PC-9 (cell line): ENCODE data around the gene ACACA. TPM values are rescaled to one million over a fixed set of nuclear protein-coding genes. Genes with fewer than 3 reads are reported as not detected.

Experiments
- BruUV-seq: library from RNA; stranded (reverse); fragments of 400-500 nt; replicated peaks from 2 replicates; lab custom pipeline; 2021; lab: Mats Ljungman, UMichigan
- CTCF ChIA-PET: fragments of 300-600 bp; sonication (Branson Sonifier 250); formaldehyde crosslinking; loops from one replicate; lab custom pipeline; 2022; ENCODE audit warnings: antibody characterized with exemption; lab: Charles Lee
- POLR2A ChIA-PET: fragments of 300-600 bp; sonication (Branson Sonifier 250); formaldehyde crosslinking; loops from one replicate; lab custom pipeline; 2022; ENCODE audit warnings: antibody characterized with exemption; ENCODE audit not compliant: unreplicated experiment; lab: Charles Lee
- DNase-seq, 2 experiments: peaks; one replicate each; pipeline versions ENCODE4 v3.0.0 to v3.0.0-alpha.2; 2015 to 2022; ENCODE audit warnings: mixed read lengths in 1 of 2
- H2AFZ ChIP-seq: fragments of 200-600 bp; sonication (generic); 2 replicates; pipeline ENCODE4 v1.8.1; 2017; ENCODE audit warnings: antibody characterized with exemption
- H3F3A ChIP-seq: fragments of 200-600 bp; sonication (generic); 2 replicates; pipeline ENCODE4 v1.8.1; 2017; ENCODE audit warnings: antibody characterized with exemption, mild to moderate bottlenecking, low read depth; ENCODE audit not compliant: insufficient read depth
- H3K27ac ChIP-seq: fragments of 200-600 bp; sonication (generic); 2 replicates; pipeline ENCODE4 v1.6.1; 2016; ENCODE audit warnings: mixed run types
- H3K27me3 ChIP-seq: fragments of 200-600 bp; sonication (generic); 2 replicates; pipeline ENCODE4 v1.6.1; 2016; ENCODE audit warnings: low read depth, mixed run types; ENCODE audit not compliant: insufficient read depth
- H3K36me3 ChIP-seq: fragments of 200-600 bp; sonication (generic); 2 replicates; pipeline ENCODE4 v1.6.1; 2016; ENCODE audit warnings: low read depth, mixed run types
- H3K4me1 ChIP-seq: fragments of 200-600 bp; sonication (generic); replicated peaks from 2 replicates; pipeline ENCODE4 v1.6.1; 2016; ENCODE audit warnings: mixed run types; ENCODE audit not compliant: insufficient read depth
- H3K4me2 ChIP-seq: fragments of 200-600 bp; sonication (generic); 2 replicates; pipeline ENCODE4 v1.6.1; 2017; ENCODE audit warnings: mixed run types
- H3K4me3 ChIP-seq: fragments of 200-600 bp; sonication (generic); 2 replicates; pipeline ENCODE4 v1.6.1; 2016; ENCODE audit warnings: mixed run types
- H3K79me2 ChIP-seq: fragments of 200-600 bp; sonication (generic); 2 replicates; pipeline ENCODE4 v1.6.1; 2017; ENCODE audit warnings: low read depth, mixed run types
- H3K9me2 ChIP-seq: fragments of 200-600 bp; sonication (generic); 2 replicates; pipeline ENCODE4 v1.8.1; 2017; ENCODE audit warnings: mild to moderate bottlenecking; ENCODE audit not compliant: insufficient read depth
- H3K9me3 ChIP-seq: fragments of 200-600 bp; sonication (generic); 2 replicates; pipeline ENCODE4 v1.8.1; 2016; ENCODE audit warnings: low read depth; ENCODE audit not compliant: insufficient read depth
- H4K20me1 ChIP-seq: fragments of 200-600 bp; sonication (generic); 2 replicates; pipeline ENCODE4 v1.8.1; 2017; ENCODE audit not compliant: insufficient read depth
- CTCF ChIP-seq: fragments of 200-600 bp; sonication (generic); conservative IDR thresholded peaks from 2 replicates; pipeline ENCODE4 v1.6.1; 2017; ENCODE audit warnings: mixed run types, antibody characterized with exemption, mild to moderate bottlenecking, moderate library complexity
- EZH2 ChIP-seq: fragments of 200-600 bp; sonication (generic); IDR thresholded peaks from 2 replicates; pipeline ENCODE4 v1.8.0; 2017; ENCODE audit warnings: antibody characterized with exemption, low read depth
- intact Hi-C: fragments of 100-400 bp; cut with micrococcal nuclease; formaldehyde crosslinking; loops from one replicate; pipeline ENCODE4 v1.10.0; 2022; ENCODE audit not compliant: unreplicated experiment
- total RNA-seq: library from RNA; stranded (reverse); gene quantifications from 2 replicates; pipeline ENCODE4 v1.2.3, GENCODE V29; 2021

The ACACA gene
- total RNA-seq, 1 experiment from 2014 or later = 185 TPM

DNA sequence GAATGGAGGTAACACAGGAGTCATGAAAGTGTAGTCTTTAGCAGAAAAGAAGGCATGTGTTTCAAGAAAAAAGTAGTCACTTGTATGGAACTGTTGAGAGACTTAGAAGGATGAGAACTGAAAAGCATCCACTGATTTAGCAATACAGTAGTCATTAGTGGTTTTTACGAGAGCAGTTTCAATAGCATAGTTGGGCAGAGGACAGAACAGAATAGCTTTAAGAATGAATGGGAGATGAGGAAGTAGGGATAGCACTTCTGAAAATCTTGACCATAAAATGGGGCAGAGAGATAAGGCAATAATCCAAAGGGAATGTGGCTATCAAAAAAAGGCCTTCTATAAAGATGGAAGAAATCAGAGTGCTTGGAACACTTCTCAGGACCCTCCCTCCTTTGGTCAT lies 95.7 kb downstream of the ACACA start:
- Histone ChIP-seq H3K9me2 (no peaks in the 10 kb centered on the region), H3K9me3 (no peaks in the 10 kb centered on the region), H3K27me3 (no peaks in the 10 kb centered on the region), H3K4me1 (no peaks in the 10 kb centered on the region), H3K4me2 (no peak overlapping the region), H3K27ac (no peak overlapping the region), H2AFZ (no peak overlapping the region), H3K79me2 (peaks cover 77% of the 10 kb centered on the region), H3F3A (peaks cover 21% of the 10 kb centered on the region; the same call in 1 of the 2 replicates), H3K36me3 (0 out of 2 replicates have a peak, but pooled peaks cover 14% of the 10 kb centered on the region), H4K20me1 (peaks cover 34% of the 10 kb centered on the region), H3K4me3 (no peak overlapping the region)
- ChIA-PET POLR2A (no interaction called here), CTCF (no interaction called here)
- TF ChIP-seq EZH2 = no peak
- TF ChIP-seq CTCF = no peak
- DNase-seq = no peak
- BruUV-seq = no TSS peak
- intact Hi-C loops = no loop called here

DNA sequence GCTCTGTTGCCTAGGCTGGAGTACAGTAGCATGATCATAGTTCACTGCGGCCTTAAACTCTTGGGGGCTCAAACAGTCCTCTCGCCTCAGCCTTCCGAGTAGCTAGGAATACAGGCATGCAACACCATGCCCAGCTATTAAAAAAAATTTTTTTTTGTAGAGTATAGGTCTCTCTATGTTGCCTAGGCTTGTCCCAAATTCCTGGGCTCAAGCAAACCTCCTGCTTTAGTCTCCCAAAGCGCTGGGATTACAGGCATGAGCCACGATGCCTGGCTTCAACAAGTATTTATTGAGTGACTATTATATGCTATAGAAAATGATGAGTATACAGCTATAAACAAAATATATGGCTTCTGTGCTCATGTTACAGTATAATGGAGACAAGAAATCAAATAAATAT lies 97.6 kb downstream of the ACACA start:
- no peak overlapping the region for H3K4me3 ChIP-seq
- no peak overlapping the region for H3K4me2 ChIP-seq
- peaks cover 41% of the 10 kb centered on the region for H4K20me1 ChIP-seq
- H3K9me2 ChIP-seq = no peaks in the 10 kb centered on the region
- CTCF ChIA-PET = no interaction called here
- H3K4me1 ChIP-seq = no peaks in the 10 kb centered on the region
- peaks cover 25% of the 10 kb centered on the region; the same call in 1 of the 2 replicates for H3F3A ChIP-seq
- peaks cover 17% of the 10 kb centered on the region; the same call in 1 of the 2 replicates for H3K36me3 ChIP-seq
- DNase-seq = no peak
- no peak for TF ChIP-seq EZH2
- no peak for TF ChIP-seq CTCF
- intact Hi-C loops = no loop called here
- POLR2A ChIA-PET = no interaction called here
- H3K27ac ChIP-seq = no peak overlapping the region
- no peaks in the 10 kb centered on the region for H3K27me3 ChIP-seq
- no peaks in the 10 kb centered on the region for H3K9me3 ChIP-seq
- BruUV-seq = no TSS peak
- H3K79me2 ChIP-seq = peaks cover 76% of the 10 kb centered on the region
- no peak overlapping the region for H2AFZ ChIP-seq

DNA sequence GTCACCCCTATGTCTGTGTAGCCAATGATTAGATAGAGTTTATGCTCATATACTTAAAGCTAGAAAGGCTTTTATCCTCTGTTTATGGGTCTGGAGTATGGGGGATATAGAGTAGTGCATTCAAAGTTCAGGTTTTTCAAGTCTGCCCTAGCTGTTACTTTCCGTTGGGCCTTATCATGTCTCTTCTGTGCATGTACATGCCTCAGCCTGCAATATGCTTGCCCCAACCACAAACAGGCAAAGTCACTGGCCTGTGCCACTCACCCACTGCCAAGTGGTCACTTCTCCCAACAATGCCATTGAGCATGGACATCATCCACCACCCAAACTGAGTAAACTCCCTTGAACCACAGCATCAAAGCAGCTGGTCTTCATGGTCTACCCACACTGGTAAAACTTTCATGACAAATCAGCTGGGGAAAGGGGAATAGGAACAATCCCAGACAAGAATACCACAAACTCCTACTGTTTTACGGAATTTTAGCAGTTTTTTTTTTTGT lies 101.2 kb downstream of the ACACA start:
- ChIA-PET CTCF (no interaction called here), POLR2A (no interaction called here)
- H3K27ac ChIP-seq = 0 out of 2 replicates have a peak overlapping the region, but pooled peaks have one; percentile 11
- intact Hi-C loops = no loop called here
- DNase-seq = no peak
- H3K9me3 ChIP-seq = no peaks in the 10 kb centered on the region
- no peaks in the 10 kb centered on the region for H3K9me2 ChIP-seq
- BruUV-seq = no TSS peak
- peaks cover 6% of the 10 kb centered on the region; the same call in 1 of the 2 replicates for H3K4me1 ChIP-seq
- peaks cover 79% of the 10 kb centered on the region for H3K79me2 ChIP-seq
- no peak overlapping the region for H3K4me3 ChIP-seq
- peaks cover 13% of the 10 kb centered on the region; the same call in 1 of the 2 replicates for H3F3A ChIP-seq
- H3K27me3 ChIP-seq = no peaks in the 10 kb centered on the region
- TF ChIP-seq CTCF (no peak), EZH2 (no peak)
- peaks cover 20% of the 10 kb centered on the region for H3K36me3 ChIP-seq
- no peak overlapping the region for H2AFZ ChIP-seq
- H3K4me2 ChIP-seq = no peak overlapping the region
- H4K20me1 ChIP-seq = peaks cover 41% of the 10 kb centered on the region
